Kidney (tissue), 14 donors: ENCODE results near the gene RNF214. TPM values are rescaled to one million over a fixed set of nuclear protein-coding genes. Genes with fewer than 3 reads are reported as not detected.

Experiments used
- DNase-seq, 5 donors: peaks; one replicate each; pipeline ENCODE4 v3.0.0-alpha.2; 2013 to 2020
- FAIRE-seq: peaks from 2 replicates; lab custom pipeline; 2012; peaks lifted over from hg19 to GRCh38; lab: Jason Lieb, UNC
- H3K27ac ChIP-seq, 2 donors: one replicate each; pipeline ENCODE4 v1.7.0; 2013; ENCODE audit warnings: low read depth in 2 of 2, low read length in 2 of 2, inconsistent platforms in 1 of 2
- H3K27me3 ChIP-seq: one replicate; pipeline ENCODE4 v1.7.1; 2013; ENCODE audit warnings: low read length, inconsistent platforms; ENCODE audit not compliant: control insufficient read depth, insufficient read depth
- H3K36me3 ChIP-seq, 3 donors: one replicate each; pipeline versions ENCODE4 v1.7.0 to v1.7.1; 2013; ENCODE audit warnings: low read length in 3 of 3, control low read depth in 1 of 3, inconsistent platforms in 1 of 3; ENCODE audit not compliant: insufficient read depth in 3 of 3, control insufficient read depth in 2 of 3
- H3K4me1 ChIP-seq, 3 donors: one replicate each; pipeline versions ENCODE4 v1.7.0 to v1.7.1; 2013; ENCODE audit warnings: low read length in 3 of 3, inconsistent platforms in 1 of 3, low read depth in 1 of 3; ENCODE audit not compliant: control insufficient read depth in 2 of 3, insufficient read depth in 2 of 3
- H3K4me3 ChIP-seq, 3 donors: one replicate each; pipeline versions ENCODE4 v1.7.0 to v1.8.1; 2013; ENCODE audit warnings: low read length in 3 of 3, control low read depth in 1 of 3, inconsistent platforms in 1 of 3
- H3K9ac ChIP-seq, 3 donors: one replicate each; pipeline versions ENCODE4 v1.7.0 to v1.7.1; 2013; ENCODE audit warnings: low read length in 3 of 3, control low read depth in 1 of 3, inconsistent platforms in 1 of 3
- H3K9me3 ChIP-seq, 3 donors: one replicate each; pipeline versions ENCODE4 v1.7.0 to v1.7.1; 2013; ENCODE audit warnings: low read length in 3 of 3, control low read depth in 1 of 3, inconsistent platforms in 1 of 3; ENCODE audit not compliant: control insufficient read depth in 2 of 3, insufficient read depth in 1 of 3
- CTCF ChIP-seq: IDR thresholded peaks from 3 replicates; pipeline ENCODE4 v1.5.1; 2012; ENCODE audit warnings: mild to moderate bottlenecking, moderate library complexity, borderline replicate concordance; ENCODE audit not compliant: insufficient read depth; ENCODE audit errors: extremely low read depth
- intact Hi-C: fragments of 100-400 bp; cut with DNase I; formaldehyde crosslinking; loops from one replicate; pipeline ENCODE4 v1.11.1; 2022
- polyA plus RNA-seq: library from polyadenylated mRNA; stranded (reverse); fragments of 350-450 nt; fragmentation: Illumina TruSeq; extraction: RNeasy Lipid Tissue Mini Kit (QIAGEN cat#74804); gene quantifications from one replicate; pipeline ENCODE4 v1.2.3, GENCODE V29; 2014; ENCODE audit warnings: low read depth, low replicate concordance; ENCODE audit not compliant: insufficient read depth
- total RNA-seq: library from RNA; stranded (reverse); fragmentation: NEBNext Ultra II Directional; extraction: Animal tissue kit (Norgen Biotek cat#: 25700); gene quantifications from one replicate; pipeline ENCODE4 v1.2.1, GENCODE V29; 2021
- donor health status: control.
- donor health status: control.
- donor health status: control.
- donor health status: control.
- donor health status: control.
- donor health status: DM: yes; HTN: yes; CAD: no.
- donor health status: Normal renal cell carcinoma (clear cell type).

RNF214 gene
- total and polyA plus RNA-seq, 2 donors from 2014 or later, result 8.5 to 24.7 TPM

- Histone ChIP-seq H3K27me3 (no peaks in the 10 kb centered on the region), H3K4me1 (peaks cover 3 to 11% (median 6%) of the 10 kb centered on the region in 3 donors), H3K36me3 (no peaks in the 10 kb centered on the region), H3K9me3 (no peaks in the 10 kb centered on the region), H3K9ac (peak within 1 kb of the TSS; percentile 82 to 83 (median 82)), H3K4me3 (peak within 1 kb of the TSS; percentile 84 to 85 (median 85)), H3K27ac (peak within 1 kb of the TSS; percentile 79 to 94)
- intact Hi-C loops, result no loop called here
- TF ChIP-seq CTCF, result no peak
- DNase-seq (peak; percentile 96 to 98 (median 97)), FAIRE-seq (peak; percentile 91)
Measured at GRCh38 chr11:117327567-117328374, 95.3 kb downstream of the RNF214 start, which contains the start of gene CEP164. TSS of gene CEP164 (plus strand) at chr11:117327854. CDS start at chr11:117338587, 10,733 bp downstream.

GRCh38 chr11:117328375-117329010 lies 96.0 kb downstream of the RNF214 start:
- H3K4me1 ChIP-seq, result peaks cover 3 to 11% (median 6%) of the 10 kb centered on the region in 3 donors
- H3K4me3 ChIP-seq, result peak overlapping the region; percentile 84 to 85 (median 85)
- peak overlapping the region; percentile 79 to 94 for H3K27ac ChIP-seq
- DNase-seq (peak in 1 of 5 donors; percentile 55), FAIRE-seq (no peak)
- TF ChIP-seq CTCF, result no peak
- H3K36me3 ChIP-seq, result no peaks in the 10 kb centered on the region
- intact Hi-C loops, result no loop called here
- H3K9me3 ChIP-seq, result no peaks in the 10 kb centered on the region
- H3K9ac ChIP-seq, result peak overlapping the region; percentile 82 to 83 (median 82)
- no peaks in the 10 kb centered on the region for H3K27me3 ChIP-seq

- DNase-seq (no peak), FAIRE-seq (no peak)
- H3K4me3 ChIP-seq, result no peak overlapping the region
- H3K36me3 ChIP-seq, result no peaks in the 10 kb centered on the region
- no peak overlapping the region for H3K27ac ChIP-seq
- H3K4me1 ChIP-seq, result peaks cover 3 to 11% (median 6%) of the 10 kb centered on the region in 3 donors
- intact Hi-C loops, result no loop called here
- no peaks in the 10 kb centered on the region for H3K9me3 ChIP-seq
- H3K9ac ChIP-seq, result no peak overlapping the region
- no peaks in the 10 kb centered on the region for H3K27me3 ChIP-seq
- TF ChIP-seq CTCF, result no peak
Measured at GRCh38 chr11:117332843-117333242, 100.4 kb downstream of the RNF214 start.
